ENCODE results near the gene SOHLH2.

Gene SOHLH2

GRCh38 chr13:36190771-36191170 is 23.6 kb downstream of the SOHLH2 start:
- DNase-seq (ENCODE audit: low read depth in 1 of 2, low spot score in 1 of 2), result no peak

- no peak for DNase-seq (ENCODE audit: low read depth in 1 of 2, low spot score in 1 of 2)
Observed at GRCh38 chr13:36188441-36188840, 25.9 kb downstream of the SOHLH2 start.

- no peak for DNase-seq (ENCODE audit: low read depth in 1 of 2, low spot score in 1 of 2)
Observed at GRCh38 chr13:36183901-36184300, 30.5 kb downstream of the SOHLH2 start.

- DNase-seq (ENCODE audit: low read depth in 1 of 2, low spot score in 1 of 2), result no peak
Observed at GRCh38 chr13:36175621-36176020, 38.7 kb downstream of the SOHLH2 start.

- no peak for DNase-seq (ENCODE audit: low read depth in 1 of 2, low spot score in 1 of 2)
Observed at GRCh38 chr13:36174923-36175322, 39.4 kb downstream of the SOHLH2 start.

GRCh38 chr13:36173571-36174322 is 40.6 kb downstream of the SOHLH2 start:
- no peak for DNase-seq (ENCODE audit: low read depth in 1 of 2, low spot score in 1 of 2)

- no peak for DNase-seq (ENCODE audit: low read depth in 1 of 2, low spot score in 1 of 2)
Observed at GRCh38 chr13:36166046-36166445, 48.3 kb downstream of the SOHLH2 start.

GRCh38 chr13:36163809-36164308 is 50.5 kb downstream of the SOHLH2 start:
- no peak for DNase-seq (ENCODE audit: low read depth in 1 of 2, low spot score in 1 of 2)

- no peak for DNase-seq (ENCODE audit: low read depth in 1 of 2, low spot score in 1 of 2)
Observed at GRCh38 chr13:36163286-36163685, 51.1 kb downstream of the SOHLH2 start.

- no peak for DNase-seq (ENCODE audit: low read depth in 1 of 2, low spot score in 1 of 2)
Observed at GRCh38 chr13:36160297-36160696, 54.1 kb downstream of the SOHLH2 start.

- DNase-seq (ENCODE audit: low read depth in 1 of 2, low spot score in 1 of 2), result no peak
Observed at GRCh38 chr13:36158611-36159010, 55.7 kb downstream of the SOHLH2 start.

- no peak for DNase-seq (ENCODE audit: low read depth in 1 of 2, low spot score in 1 of 2)
Observed at GRCh38 chr13:36157480-36157879, 56.9 kb downstream of the SOHLH2 start.

GRCh38 chr13:36154567-36155291 is 59.6 kb downstream of the SOHLH2 start:
- DNase-seq (ENCODE audit: low read depth in 1 of 2, low spot score in 1 of 2), result no peak

GRCh38 chr13:36151591-36151990 is 62.8 kb downstream of the SOHLH2 start:
- DNase-seq (ENCODE audit: low read depth in 1 of 2, low spot score in 1 of 2), result no peak

GRCh38 chr13:36148446-36148845 is 65.9 kb downstream of the SOHLH2 start:
- DNase-seq (ENCODE audit: low read depth in 1 of 2, low spot score in 1 of 2), result no peak

GRCh38 chr13:36147330-36147729 is 67.0 kb downstream of the SOHLH2 start:
- no peak for DNase-seq (ENCODE audit: low read depth in 1 of 2, low spot score in 1 of 2)

GRCh38 chr13:36146511-36147269 is 67.7 kb downstream of the SOHLH2 start:
- no peak for DNase-seq (ENCODE audit: low read depth in 1 of 2, low spot score in 1 of 2)

- no peak for DNase-seq (ENCODE audit: low read depth in 1 of 2, low spot score in 1 of 2)
Observed at GRCh38 chr13:36143738-36144137, 70.6 kb downstream of the SOHLH2 start.

- DNase-seq (ENCODE audit: low read depth in 1 of 2, low spot score in 1 of 2), result no peak
Observed at GRCh38 chr13:36142735-36143134, 71.6 kb downstream of the SOHLH2 start.

GRCh38 chr13:36135876-36136275 is 78.5 kb downstream of the SOHLH2 start:
- no peak for DNase-seq (ENCODE audit: low read depth in 1 of 2, low spot score in 1 of 2)

- DNase-seq (ENCODE audit: low read depth in 1 of 2, low spot score in 1 of 2), result no peak
Observed at GRCh38 chr13:36134632-36135031, 79.7 kb downstream of the SOHLH2 start.
